DND-41 (cell line): ENCODE data around the gene RHBDD1.

Experiments used
- CTCF ChIP-seq: IDR thresholded peaks from 2 replicates; pipeline ENCODE4 v1.5.1; 2012; ENCODE audit warnings: borderline replicate concordance, low read length, moderate library complexity, mild to moderate bottlenecking; ENCODE audit not compliant: poor library complexity, severe bottlenecking; ENCODE audit errors: extremely low read depth
- EZH2 ChIP-seq: IDR thresholded peaks from 3 replicates; pipeline ENCODE4 v1.6.1; 2012; ENCODE audit warnings: borderline replicate concordance, low read depth, mild to moderate bottlenecking, moderate library complexity, low read length, inconsistent platforms; ENCODE audit not compliant: severe bottlenecking

- TF ChIP-seq CTCF, result no peak
- no peak for TF ChIP-seq EZH2
Observed at GRCh38 chr2:226847090-226847489, 11.2 kb downstream of the RHBDD1 start.
